GM12875 (cell line): ENCODE measurements around the gene ZGPAT.

ENCODE experiments used
- H3K4me3 ChIP-seq: one replicate; pipeline ENCODE4 v1.5.1; 2011; ENCODE audit warnings: low read depth, low read length, control low read depth
- TF ChIP-seq, protein P1 (sequence below): IDR thresholded peaks from 2 replicates; pipeline ENCODE4 v1.5.1; 2011; ENCODE audit warnings: low read depth, mild to moderate bottlenecking, control low read depth, inconsistent platforms, low read length, moderate library complexity, borderline replicate concordance; ENCODE audit not compliant: insufficient read depth

The ZGPAT gene

DNA sequence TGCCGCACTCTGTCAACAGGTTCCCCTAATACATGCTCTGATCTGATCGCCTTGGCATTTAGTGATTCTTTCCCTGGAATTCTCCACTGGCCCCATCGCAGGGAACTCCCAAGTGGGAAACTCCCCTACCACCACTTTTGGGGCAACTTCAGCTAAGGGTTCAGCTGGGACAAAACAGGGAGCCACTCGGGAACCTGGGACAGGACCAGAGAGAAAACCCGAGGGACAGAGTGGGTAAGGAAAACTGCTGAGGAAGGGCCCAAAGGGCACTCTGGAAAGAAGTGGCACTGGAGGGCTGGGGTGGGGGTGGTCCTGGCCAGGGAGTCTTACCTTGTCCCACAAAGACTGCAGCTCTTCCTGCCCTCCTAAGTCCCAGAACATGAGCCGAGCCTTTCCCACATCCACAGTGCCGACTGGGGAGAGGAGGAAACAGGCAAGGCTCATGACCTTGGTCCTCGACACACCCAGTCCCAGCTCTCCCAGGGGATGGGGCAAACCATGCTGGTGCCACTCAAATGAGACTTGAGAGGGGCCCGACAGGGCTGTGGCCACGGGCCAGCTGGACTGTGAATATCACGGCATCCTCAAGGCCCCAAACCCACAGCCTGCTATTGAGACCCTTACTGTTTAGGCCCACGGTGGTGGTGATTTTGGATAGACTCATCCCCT, 1.7 kb upstream of the ZGPAT start:
- peak overlapping the region; percentile 77 for H3K4me3 ChIP-seq

DNA sequence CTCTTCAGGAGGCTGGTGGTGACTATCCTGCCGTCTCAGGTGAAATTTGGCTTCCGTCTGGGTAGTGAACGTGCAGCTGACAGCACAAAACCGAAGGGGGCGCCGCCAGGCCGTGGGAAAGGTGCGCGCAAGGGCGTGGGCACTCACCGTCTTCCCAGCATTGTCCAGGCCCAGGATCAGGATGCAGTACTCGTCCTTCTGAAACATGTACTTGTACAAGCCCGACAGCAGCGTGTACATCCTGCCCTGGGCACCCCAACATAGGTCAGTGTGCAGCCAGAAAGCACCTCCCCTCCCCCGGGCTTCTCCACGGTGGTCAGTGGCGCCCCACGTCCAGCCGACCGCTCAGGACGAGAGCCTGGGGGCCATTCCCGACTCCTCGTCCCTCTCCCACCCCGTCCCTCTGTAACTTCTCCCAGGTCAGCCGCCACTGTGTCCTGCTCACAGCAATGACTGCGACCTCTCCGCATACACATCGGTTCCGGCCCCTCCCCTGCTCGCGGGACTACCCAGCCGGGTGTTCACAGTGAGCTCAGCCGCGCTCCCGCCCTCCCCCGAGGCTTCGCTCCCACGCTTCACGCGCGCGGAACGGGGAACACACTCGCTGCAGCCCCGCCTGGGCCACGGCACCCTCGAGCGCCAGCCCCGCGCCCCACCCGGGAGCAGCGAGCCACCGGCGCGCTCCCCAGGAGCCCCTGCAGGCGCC, 834 bp upstream of the ZGPAT start:
- H3K4me3 ChIP-seq, result peak overlapping the region; percentile 77
- TF ChIP-seq, protein P1, sequence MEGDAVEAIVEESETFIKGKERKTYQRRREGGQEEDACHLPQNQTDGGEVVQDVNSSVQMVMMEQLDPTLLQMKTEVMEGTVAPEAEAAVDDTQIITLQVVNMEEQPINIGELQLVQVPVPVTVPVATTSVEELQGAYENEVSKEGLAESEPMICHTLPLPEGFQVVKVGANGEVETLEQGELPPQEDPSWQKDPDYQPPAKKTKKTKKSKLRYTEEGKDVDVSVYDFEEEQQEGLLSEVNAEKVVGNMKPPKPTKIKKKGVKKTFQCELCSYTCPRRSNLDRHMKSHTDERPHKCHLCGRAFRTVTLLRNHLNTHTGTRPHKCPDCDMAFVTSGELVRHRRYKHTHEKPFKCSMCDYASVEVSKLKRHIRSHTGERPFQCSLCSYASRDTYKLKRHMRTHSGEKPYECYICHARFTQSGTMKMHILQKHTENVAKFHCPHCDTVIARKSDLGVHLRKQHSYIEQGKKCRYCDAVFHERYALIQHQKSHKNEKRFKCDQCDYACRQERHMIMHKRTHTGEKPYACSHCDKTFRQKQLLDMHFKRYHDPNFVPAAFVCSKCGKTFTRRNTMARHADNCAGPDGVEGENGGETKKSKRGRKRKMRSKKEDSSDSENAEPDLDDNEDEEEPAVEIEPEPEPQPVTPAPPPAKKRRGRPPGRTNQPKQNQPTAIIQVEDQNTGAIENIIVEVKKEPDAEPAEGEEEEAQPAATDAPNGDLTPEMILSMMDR, result peak; percentile 86

More for the DNA sequence above, 1.7 kb upstream of the ZGPAT start:
- TF ChIP-seq, protein P1, result no peak

DNA sequence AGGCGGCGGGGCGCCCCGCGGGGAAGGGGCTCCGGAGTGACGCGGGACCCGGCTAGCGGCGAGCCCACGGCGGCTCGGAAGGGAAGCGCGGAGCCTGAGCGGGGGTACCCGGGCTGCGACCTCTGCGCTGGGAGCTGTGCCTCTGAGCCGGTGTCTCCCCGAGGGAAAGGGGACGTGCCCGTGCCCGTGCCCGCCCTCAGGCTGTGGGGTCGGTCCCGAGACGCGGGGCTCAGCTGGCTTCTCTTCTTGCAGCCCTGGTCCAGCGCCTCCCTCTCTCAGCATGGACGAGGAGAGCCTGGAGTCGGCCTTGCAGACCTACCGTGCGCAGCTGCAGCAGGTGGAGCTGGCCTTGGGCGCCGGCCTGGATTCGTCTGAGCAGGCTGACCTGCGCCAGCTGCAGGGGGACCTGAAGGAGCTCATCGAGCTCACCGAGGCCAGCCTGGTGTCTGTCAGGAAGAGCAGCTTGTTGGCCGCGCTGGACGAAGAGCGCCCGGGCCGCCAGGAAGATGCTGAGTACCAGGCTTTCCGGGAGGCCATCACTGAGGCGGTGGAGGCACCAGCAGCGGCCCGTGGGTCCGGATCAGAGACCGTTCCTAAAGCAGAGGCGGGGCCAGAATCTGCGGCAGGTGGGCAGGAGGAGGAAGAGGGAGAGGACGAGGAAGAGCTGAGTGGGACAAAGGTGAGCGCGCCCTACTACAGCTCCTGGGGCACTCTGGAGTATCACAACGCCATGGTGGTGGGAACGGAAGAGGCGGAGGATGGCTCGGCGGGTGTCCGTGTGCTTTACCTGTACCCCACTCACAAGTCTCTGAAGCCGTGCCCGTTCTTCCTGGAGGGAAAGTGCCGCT, 686 bp downstream of the ZGPAT start:
- TF ChIP-seq, protein P1, result no peak
- H3K4me3 ChIP-seq, result peak overlapping the region; percentile 77

DNA sequence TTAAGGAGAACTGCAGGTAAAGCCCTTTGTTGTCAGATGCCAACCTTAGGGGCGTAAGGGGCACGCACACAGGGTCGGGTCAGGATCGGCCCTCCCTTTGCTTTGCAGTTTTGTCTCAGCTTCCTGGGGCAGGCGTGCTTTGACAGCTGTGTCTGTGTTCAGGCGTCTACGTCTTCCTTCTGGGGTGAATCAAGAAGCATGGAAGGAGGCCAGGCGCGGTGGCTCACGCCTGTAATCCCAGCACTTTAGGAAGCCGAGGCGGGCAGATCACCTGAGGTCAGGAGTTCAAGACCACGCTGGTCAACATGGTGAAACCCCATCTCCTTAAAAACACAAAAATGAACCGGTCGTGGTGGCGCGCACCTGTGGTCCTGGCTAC, 1.3 kb downstream of the ZGPAT start:
- TF ChIP-seq, protein P1, result no peak
- peak overlapping the region; percentile 77 for H3K4me3 ChIP-seq

DNA sequence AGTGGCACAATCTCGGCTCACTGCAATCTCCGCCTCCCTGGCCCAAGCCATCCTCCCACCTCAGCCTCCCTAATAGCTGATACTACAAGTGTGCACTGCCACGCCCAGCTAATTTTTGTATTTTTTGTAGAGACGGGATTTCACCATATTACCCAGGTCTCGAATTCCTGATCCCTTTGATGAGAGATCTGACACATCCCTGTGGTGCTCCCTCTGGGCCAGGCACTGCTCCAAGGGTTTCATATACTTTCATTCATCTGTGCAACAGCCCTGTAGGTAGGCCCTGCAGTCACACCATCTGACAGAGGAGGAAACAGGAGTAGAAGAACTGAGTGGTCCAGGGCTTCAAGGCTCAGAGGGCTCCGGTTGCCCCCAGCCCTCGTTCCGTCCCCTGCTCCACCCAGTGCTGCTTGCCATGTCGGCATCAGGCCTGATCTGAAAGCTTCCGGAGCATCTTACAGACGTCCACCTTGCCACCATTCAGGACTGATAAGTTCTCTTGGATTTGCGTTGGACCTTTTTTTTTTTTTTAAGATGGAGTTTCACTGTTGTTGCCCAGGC, 3.3 kb downstream of the ZGPAT start:
- no peak overlapping the region for H3K4me3 ChIP-seq
- TF ChIP-seq, protein P1, result no peak

DNA sequence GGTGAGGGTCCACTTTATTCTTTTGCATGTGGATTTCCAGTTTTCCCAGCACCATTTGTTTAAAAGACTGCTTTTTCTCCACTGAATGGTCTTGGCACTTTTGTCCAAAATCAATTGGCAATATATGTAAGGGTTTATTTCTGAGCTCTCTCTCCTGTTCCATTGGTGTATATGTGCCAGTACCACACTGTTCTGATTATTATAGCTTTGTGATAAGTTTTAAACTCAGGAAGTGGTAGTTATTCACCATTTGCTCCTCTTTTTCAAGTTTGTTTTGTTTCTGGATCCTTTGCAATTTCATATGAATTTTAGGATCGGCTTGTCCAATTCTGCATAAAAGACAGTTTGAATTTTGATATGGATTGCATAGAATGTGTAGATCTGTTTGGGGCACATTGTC, 4.4 kb downstream of the ZGPAT start:
- H3K4me3 ChIP-seq, result no peak overlapping the region
- TF ChIP-seq, protein P1, result no peak
